GM03348 (cell line): ENCODE measurements around the gene NDOR1.

Experiments
- DNase-seq: peaks from one replicate; pipeline ENCODE4 v3.0.0; 2012; ENCODE audit warnings: low spot score

Gene NDOR1

DNA sequence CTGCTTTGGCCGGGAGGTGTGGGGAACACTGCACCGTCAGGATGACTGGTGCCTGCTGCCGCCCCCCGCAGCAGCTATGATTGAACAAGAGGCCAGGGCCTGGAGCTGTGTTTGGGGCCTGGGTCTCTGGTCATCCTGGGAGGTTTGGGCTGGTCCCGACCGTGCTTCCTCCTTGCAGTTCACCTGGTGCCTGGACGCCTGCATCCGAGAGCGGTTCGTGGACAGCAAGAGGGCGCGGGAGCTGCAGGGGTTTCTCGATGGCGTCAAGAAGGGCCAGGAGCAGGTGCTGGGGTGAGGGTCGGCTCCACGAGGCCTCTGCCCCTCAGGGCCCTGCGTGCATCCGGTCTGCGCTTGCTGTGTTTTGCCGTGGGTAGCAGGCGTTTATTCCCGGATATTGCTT is 58.6 kb downstream of the NDOR1 start:
- no peak for DNase-seq

DNA sequence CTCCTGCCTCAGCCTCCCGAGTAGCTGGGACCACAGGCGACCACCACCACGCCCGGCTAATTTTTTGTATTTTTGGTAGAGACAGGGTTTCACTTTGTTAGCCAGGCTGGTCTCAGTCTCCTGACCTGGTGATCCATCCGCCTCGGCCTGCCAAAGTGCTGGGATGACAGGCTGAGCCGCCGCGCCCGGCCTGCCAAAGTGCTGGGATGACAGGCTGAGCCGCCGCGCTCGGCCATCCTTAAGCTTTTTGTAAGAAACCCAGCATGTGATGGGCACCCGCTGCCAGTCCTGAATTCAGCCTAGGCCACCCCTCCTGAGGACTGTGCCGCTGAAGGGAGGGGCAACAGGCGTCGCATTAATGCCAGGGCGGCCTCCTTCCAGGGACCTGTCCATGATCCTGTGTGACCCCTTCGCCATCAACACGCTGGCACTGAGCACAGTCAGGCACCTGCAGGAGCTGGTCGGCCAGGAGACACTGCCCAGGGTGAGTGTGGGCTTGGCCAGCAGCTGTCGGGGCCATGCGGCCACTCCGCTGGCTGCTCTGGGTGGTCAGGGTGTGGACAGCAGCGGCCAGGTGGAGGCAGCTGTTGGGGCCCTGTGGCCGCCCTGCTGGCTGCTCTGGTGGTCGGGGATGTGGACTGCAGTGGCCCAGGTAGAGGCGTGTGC is 60.1 kb downstream of the NDOR1 start:
- no peak for DNase-seq

DNA sequence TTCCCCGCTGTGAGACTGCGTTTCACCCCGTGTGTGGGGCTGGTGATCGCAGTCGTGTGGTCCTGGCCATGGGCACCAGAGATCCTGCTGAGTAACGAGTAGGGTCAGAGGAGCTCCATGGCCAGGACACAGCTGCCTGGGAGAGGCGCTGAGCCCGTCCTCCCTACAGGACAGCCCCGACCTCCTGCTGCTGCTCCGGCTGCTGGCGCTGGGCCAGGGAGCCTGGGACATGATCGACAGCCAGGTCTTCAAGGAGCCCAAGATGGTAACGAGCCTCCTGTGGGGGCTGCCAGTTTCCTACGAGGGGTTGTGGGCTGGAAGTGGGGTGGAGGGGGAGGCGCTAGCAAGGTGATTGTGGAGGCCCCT is 60.6 kb downstream of the NDOR1 start:
- DNase-seq: no peak
